ENCODE data around the gene ZNF503.

Gene ZNF503

GRCh38 chr10:75430000-75430763 lies 28.6 kb upstream of the ZNF503 start:
- no peak for DNase-seq

DNA sequence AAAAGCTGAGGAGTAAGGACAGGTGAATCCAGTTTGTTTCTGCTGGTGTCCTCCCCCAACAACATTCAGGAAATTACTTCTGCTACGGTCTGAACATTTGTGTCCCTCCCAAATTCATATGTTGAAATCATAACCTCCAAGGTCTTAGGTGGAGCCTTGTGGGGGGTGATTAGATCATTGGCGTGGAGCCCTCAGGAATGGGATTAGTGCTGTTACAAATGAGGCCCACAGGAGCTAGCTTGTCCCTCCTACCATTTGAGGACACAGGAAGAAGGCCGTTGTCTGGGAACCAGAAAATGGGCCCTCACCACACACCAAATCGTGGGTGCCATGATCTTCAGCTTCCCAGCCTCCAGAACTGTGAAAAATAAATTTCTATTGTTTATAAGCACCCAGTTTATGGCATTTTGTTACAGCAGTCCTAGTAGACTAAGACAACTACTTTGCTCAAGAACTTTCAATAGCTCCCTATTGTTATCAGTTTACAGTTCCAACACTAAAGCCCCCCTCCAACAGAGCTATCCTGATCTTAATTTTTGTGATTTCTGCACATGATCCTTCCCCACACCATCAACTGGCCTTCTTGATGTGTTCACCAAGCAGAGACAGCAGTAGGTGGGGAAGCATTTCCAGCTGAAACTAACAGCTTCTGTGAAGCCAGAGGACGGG lies 27.7 kb upstream of the ZNF503 start:
- no peak for DNase-seq

GRCh38 chr10:75428434-75429158 lies 27.0 kb upstream of the ZNF503 start:
- DNase-seq = no peak

GRCh38 chr10:75427951-75428350 lies 26.4 kb upstream of the ZNF503 start:
- DNase-seq = no peak

DNA sequence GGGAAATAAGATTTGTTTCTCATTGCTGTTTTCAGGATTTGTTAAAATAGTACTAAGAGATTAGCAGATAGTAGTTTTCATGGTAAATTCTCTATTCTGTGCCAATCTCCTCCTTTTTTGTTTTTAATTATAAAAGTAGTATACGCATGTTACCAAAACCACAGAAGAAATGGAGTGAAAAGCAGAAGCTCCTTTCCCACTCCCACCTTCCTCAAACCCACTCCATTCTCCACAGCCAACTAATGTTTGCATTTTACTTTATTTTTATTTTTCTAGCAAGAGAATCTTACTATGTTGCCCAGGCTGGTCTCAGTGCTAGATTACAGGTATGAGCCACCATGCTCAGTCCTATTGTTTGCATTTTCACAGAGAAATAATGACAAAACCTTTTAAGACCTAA lies 25.3 kb upstream of the ZNF503 start:
- no peak for DNase-seq

- DNase-seq = no peak
Measured at GRCh38 chr10:75425291-75426079, 23.9 kb upstream of the ZNF503 start.

DNA sequence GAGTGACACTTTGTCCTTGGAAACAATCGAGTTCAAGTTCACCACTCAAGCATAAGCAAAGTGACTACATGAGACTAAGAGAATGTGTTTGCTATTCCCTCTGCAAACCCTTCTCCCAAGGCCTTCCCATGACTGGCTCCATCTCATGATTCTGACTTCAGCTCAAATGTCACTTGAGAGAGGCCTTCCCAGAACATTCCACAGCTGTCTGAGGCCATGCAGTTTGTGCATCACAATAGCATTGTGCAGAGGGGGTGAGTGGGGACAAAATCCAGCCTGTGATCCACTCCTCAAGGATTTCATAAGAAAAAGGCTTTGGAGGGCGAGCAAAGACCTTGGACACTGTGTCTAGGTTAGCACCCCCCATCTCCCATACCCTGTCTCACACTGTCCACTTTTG lies 23.0 kb upstream of the ZNF503 start:
- no peak for DNase-seq

GRCh38 chr10:75422913-75423312 lies 21.3 kb upstream of the ZNF503 start:
- DNase-seq = no peak

DNA sequence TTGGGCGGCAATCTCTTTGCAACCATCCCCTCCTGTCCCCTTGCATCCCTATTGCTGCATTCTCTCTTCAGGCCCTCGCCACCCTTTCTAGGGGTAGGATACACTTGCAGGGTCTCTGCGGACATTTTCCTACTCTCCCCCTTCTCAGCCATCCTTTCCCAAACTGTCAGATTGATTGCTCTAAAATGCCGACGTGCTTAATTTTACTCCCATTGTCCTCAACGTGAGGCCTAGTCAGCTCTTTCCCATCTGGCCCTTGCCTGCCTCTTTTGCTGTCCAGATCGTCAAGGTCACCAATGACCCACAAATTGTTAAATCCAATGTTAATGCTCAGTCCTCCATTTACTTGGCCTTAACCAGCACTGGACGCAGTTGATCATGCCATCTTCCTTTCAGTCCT lies 17.1 kb upstream of the ZNF503 start:
- no peak for DNase-seq

- DNase-seq = no peak
Measured at GRCh38 chr10:75418293-75418692, 16.7 kb upstream of the ZNF503 start.

GRCh38 chr10:75417522-75417927 lies 16.0 kb upstream of the ZNF503 start:
- DNase-seq = no peak

- no peak for DNase-seq
Measured at GRCh38 chr10:75414527-75414926, 13.0 kb upstream of the ZNF503 start.

DNA sequence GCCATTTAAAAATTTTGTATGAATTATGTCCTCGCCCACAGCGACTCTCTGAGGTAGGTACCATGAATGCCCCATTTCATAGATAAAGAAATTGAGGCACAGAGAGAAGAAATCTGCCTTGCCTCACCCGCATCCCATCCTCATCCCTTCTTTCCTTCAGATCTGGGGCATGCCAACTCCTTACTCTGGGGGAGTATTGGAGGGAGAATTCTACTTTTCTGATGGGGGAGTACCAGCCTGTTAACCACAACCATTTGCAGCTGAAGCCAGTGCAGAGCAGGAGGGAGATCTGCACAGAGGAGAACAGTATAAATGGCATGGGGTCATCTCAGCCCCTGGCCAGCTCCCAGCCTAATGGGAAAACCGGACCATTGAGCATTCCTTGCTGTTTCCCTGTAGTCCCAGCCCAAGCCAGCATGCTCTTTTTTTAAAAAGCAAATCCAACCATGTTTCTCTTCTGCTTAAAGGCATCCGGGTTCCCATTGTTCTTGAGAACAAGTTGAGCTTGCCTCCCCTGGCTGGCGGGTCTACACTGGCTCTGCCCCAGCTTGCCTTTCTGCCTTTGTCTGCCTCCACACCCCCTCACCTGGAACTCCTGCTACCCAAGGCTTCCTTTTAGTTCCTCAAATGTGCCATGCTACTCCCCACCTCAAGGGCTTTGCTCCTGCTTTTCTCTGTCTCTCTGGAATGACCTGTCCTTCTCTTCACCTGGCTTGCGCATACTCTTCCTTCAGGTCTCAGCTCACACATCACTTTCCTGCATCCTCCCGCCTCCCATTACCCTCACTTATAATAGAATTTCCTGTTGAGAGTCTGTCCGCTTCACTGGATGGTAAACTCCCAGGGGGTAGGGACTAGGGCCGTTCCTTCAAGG lies 8.8 kb upstream of the ZNF503 start:
- no peak for DNase-seq

- no peak for DNase-seq
Measured at GRCh38 chr10:75408911-75409885, 7.6 kb upstream of the ZNF503 start.

GRCh38 chr10:75408509-75408875 lies 6.9 kb upstream of the ZNF503 start:
- no peak for DNase-seq

- DNase-seq = no peak
Measured at GRCh38 chr10:75407713-75408508, 6.3 kb upstream of the ZNF503 start.

GRCh38 chr10:75407224-75407712 lies 5.7 kb upstream of the ZNF503 start:
- DNase-seq = no peak

DNA sequence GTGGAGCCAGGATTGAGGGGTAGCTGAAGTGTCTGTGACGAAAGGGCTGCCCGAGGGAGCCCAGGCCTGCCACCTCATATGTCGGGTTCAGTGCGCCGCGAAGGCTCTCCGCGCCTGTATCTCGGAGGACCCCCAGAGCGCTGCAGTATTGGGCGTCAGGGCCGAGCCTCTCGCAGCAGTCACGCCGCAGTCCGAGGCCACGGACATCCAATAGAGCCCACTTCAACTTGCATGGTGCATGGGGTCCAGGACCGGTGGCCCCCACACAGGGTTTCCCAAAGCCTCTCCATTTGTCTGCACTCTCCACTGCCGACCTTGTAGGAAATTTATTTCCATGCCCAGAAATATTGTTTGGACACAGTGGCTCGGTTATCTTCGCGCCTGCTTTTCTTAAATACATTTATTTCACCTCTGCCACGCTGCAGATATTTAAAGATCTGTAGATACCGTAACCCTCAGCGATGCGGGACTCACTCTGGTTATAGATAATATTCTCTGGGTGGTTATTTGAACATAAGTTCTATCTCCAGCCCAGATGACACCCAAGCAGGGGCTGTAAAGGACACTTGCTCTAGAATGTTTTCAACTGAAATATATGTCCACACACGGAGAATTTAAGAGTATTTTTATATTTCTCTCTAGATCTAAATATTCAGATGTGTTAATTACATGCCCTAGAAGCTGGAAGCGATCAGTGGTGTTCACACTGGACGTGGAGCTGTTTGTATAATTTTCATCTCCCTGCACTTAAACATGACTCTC lies 5.1 kb upstream of the ZNF503 start:
- DNase-seq = no peak
